A673 (cell line): Measurements from ENCODE around the gene CAMK1D.

Experiments
- CTCF ChIP-seq: fragments of 300-800, 200-600 bp; sonication (generic); conservative IDR thresholded peaks from 2 replicates; pipeline ENCODE4 v1.5.1; 2017; ENCODE audit warnings: low read depth, mild to moderate bottlenecking, antibody characterized with exemption, low read length, moderate library complexity, mixed read lengths
- EZH2 ChIP-seq: fragments of 200-600 bp; sonication (generic); IDR thresholded peaks from 2 replicates; pipeline ENCODE4 v1.6.1; 2017; ENCODE audit warnings: borderline replicate concordance, low read depth, mild to moderate bottlenecking, mixed read lengths, antibody characterized with exemption, low read length; ENCODE audit not compliant: poor library complexity, severe bottlenecking

- TF ChIP-seq CTCF (no peak), EZH2 (no peak)
Measured at GRCh38 chr10:12822126-12822892, 473.0 kb downstream of the CAMK1D start.
